Mammary epithelial cell (primary cell): ENCODE results near the gene RNF126.

Experiments used
- EZH2 ChIP-seq: IDR thresholded peaks from 2 replicates; pipeline ENCODE4 v1.6.1; 2012; ENCODE audit warnings: low read length, inconsistent platforms, borderline replicate concordance
- TF ChIP-seq, protein P1 (sequence below), 2 donors: IDR thresholded peaks in 1 of 2; conservative IDR thresholded peaks in 1 of 2; 2 replicates each; pipeline ENCODE4 v1.5.1; 2011 to 2012; ENCODE audit warnings: inconsistent platforms in 2 of 2, low read length in 2 of 2, mild to moderate bottlenecking in 2 of 2, control low read depth in 1 of 2, low read depth in 1 of 2; ENCODE audit not compliant: insufficient read depth in 1 of 2; ENCODE audit errors: extremely low read depth in 1 of 2

DNA sequence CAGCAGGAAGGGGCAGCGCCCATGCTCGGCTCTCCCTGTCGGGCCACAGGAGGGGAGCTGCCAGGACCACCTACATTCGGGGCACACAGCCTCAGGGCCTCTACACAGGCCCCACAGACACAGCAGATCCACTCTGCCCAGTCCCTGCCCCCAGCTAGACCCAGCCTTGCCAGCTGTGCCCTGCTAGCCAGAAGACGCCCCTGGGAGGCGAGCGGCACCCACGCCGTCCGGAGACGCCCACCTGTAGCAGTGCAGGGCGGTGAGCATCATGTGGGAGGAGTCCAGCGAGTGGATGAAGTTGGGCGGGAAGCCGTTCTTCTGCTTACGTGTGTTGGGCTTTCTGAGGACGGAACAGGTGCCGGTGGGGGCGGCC is 44.8 kb downstream of the RNF126 start:
- TF ChIP-seq, protein P1, sequence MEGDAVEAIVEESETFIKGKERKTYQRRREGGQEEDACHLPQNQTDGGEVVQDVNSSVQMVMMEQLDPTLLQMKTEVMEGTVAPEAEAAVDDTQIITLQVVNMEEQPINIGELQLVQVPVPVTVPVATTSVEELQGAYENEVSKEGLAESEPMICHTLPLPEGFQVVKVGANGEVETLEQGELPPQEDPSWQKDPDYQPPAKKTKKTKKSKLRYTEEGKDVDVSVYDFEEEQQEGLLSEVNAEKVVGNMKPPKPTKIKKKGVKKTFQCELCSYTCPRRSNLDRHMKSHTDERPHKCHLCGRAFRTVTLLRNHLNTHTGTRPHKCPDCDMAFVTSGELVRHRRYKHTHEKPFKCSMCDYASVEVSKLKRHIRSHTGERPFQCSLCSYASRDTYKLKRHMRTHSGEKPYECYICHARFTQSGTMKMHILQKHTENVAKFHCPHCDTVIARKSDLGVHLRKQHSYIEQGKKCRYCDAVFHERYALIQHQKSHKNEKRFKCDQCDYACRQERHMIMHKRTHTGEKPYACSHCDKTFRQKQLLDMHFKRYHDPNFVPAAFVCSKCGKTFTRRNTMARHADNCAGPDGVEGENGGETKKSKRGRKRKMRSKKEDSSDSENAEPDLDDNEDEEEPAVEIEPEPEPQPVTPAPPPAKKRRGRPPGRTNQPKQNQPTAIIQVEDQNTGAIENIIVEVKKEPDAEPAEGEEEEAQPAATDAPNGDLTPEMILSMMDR (conservative IDR thresholded peaks at IDR 0.05 in 1 of 2, IDR thresholded peaks at IDR 0.05 in 1 of 2; ENCODE audit: extremely low read depth in 1 of 2, insufficient read depth in 1 of 2, low read depth in 1 of 2, low read length in 2 of 2): no peak
- no peak for TF ChIP-seq EZH2
